HepG2 (cell line): ENCODE data around the gene CDK1. TPM values are rescaled to one million over a fixed set of nuclear protein-coding genes. Genes with fewer than 3 reads are reported as not detected.

Experiments
- ATAC-seq: fragments of 200-7000 bp; cut with Tn5 transposase; 3 replicates; pipeline ENCODE4 v1.9.1; 2020; ENCODE audit warnings: mild to moderate bottlenecking, moderate library complexity
- BruUV-seq: library from RNA; stranded (reverse); fragments of 400-500 nt; replicated peaks from 2 replicates; lab custom pipeline; 2021; lab: Mats Ljungman, UMichigan
- CTCF ChIA-PET: fragments of 300-600 bp; formaldehyde crosslinking; extraction: SDS; loops from one replicate; lab custom pipeline; 2021; ENCODE audit warnings: low total read pairs, inconsistent platforms, low intra/inter-chr PET ratio; lab: Yijun Ruan, JAX
- POLR2A ChIA-PET: fragments of 350-600 bp; sonication (Branson Sonifier 250); formaldehyde crosslinking; loops from one replicate; lab custom pipeline; 2020; ENCODE audit warnings: antibody characterized with exemption, inconsistent platforms; lab: Yijun Ruan, JAX
- DNase-seq: peaks from one replicate; pipeline ENCODE4 v3.0.0-alpha.2; 2015; ENCODE audit warnings: low spot score
- FAIRE-seq: peaks from 3 replicates; lab custom pipeline; 2011; peaks lifted over from hg19 to GRCh38; lab: Jason Lieb, UNC
- H2AFZ ChIP-seq: one replicate; pipeline ENCODE4 v1.6.1; 2011; ENCODE audit warnings: low read length, inconsistent platforms
- H3K27ac ChIP-seq: fragments of 300-600 bp; 3 replicates; pipeline ENCODE4 v1.8.0; 2011; ENCODE audit warnings: mixed run types, mild to moderate bottlenecking, mixed read lengths, low read length, inconsistent platforms; ENCODE audit not compliant: insufficient read depth; ENCODE audit errors: extremely low read length
- H3K27me3 ChIP-seq, 2 experiments: fragments of 200-600 bp in 1 of 2; 2 replicates in 1 of 2; 3 replicates in 1 of 2; pipeline versions ENCODE4 v1.6.0 to v1.8.0; 2011; ENCODE audit warnings: low read length in 2 of 2, mild to moderate bottlenecking in 2 of 2, moderate library complexity in 2 of 2, inconsistent platforms in 1 of 2; ENCODE audit not compliant: insufficient read depth in 2 of 2, control insufficient read depth in 1 of 2
- H3K36me3 ChIP-seq, 2 experiments: fragments of 200-600 bp in 1 of 2; replicated peaks in 1 of 2; 2 replicates in 1 of 2; 3 replicates in 1 of 2; pipeline versions ENCODE4 v1.5.1 to v1.8.0; 2011; ENCODE audit warnings: low read length in 2 of 2, inconsistent platforms in 1 of 2; ENCODE audit not compliant: insufficient read depth in 2 of 2, control insufficient read depth in 1 of 2
- H3K4me1 ChIP-seq: 2 replicates; pipeline ENCODE4 v1.5.1; 2012; ENCODE audit warnings: low read length, inconsistent platforms; ENCODE audit not compliant: insufficient read depth
- H3K4me2 ChIP-seq: 2 replicates; pipeline ENCODE4 v1.6.0; 2011; ENCODE audit warnings: low read depth, low read length, inconsistent platforms
- H3K4me3 ChIP-seq, 3 experiments: fragments of 200-600 bp in 1 of 3; sonication (generic), shearing (Covaris generic) in 1 of 3; replicated peaks in 1 of 3; 2 replicates each; pipeline ENCODE4 v1.5.1; 2011 to 2016; ENCODE audit warnings: low read length in 3 of 3, inconsistent platforms in 2 of 3, low read depth in 2 of 3, mild to moderate bottlenecking in 2 of 3, control low read depth in 1 of 3, mixed read lengths in 1 of 3; ENCODE audit not compliant: insufficient read depth in 1 of 3
- H3K79me2 ChIP-seq: one replicate; pipeline ENCODE4 v1.6.1; 2011; ENCODE audit warnings: low read length, inconsistent platforms; ENCODE audit not compliant: insufficient read depth
- H3K9ac ChIP-seq: 2 replicates; pipeline ENCODE4 v1.6.0; 2011; ENCODE audit warnings: mild to moderate bottlenecking, low read depth, low read length, inconsistent platforms; ENCODE audit not compliant: insufficient read depth
- H3K9me3 ChIP-seq: 2 replicates; pipeline ENCODE4 v1.5.1; 2012; ENCODE audit warnings: mild to moderate bottlenecking, low read length
- H4K20me1 ChIP-seq: 2 replicates; pipeline ENCODE4 v1.6.0; 2011; ENCODE audit warnings: inconsistent platforms, mild to moderate bottlenecking, low read length, moderate library complexity; ENCODE audit not compliant: insufficient read depth
- CREM ChIP-seq, 2 experiments: sonication (generic) in 1 of 2; formaldehyde crosslinking in 1 of 2; IDR thresholded peaks; 2 replicates each; pipeline versions ENCODE4 v1.4.0 to v1.6.1; 2016 to 2020; ENCODE audit warnings: antibody characterized with exemption in 1 of 2, mild to moderate bottlenecking in 1 of 2, missing genetic modification reagents in 1 of 2
- KLF13 ChIP-seq: sonication (generic); formaldehyde crosslinking; IDR thresholded peaks from 2 replicates; pipeline ENCODE4 v1.4.0; 2020; ENCODE audit warnings: mild to moderate bottlenecking, missing genetic modification reagents
- PRDM4 ChIP-seq: sonication (generic); formaldehyde crosslinking; IDR thresholded peaks from 2 replicates; pipeline ENCODE4 v1.9.0; 2021; ENCODE audit warnings: missing genetic modification reagents, borderline replicate concordance
- RAD21 ChIP-seq: fragments of 450-650 bp; formaldehyde crosslinking; IDR thresholded peaks from 2 replicates; pipeline ENCODE4 v1.5.0; 2020; ENCODE audit warnings: mild to moderate bottlenecking
- RXRA ChIP-seq: sonication (generic); formaldehyde crosslinking; IDR thresholded peaks from 2 replicates; pipeline ENCODE4 v1.5.1; 2020; ENCODE audit warnings: missing genetic modification reagents
- SAFB2 ChIP-seq: sonication (generic); formaldehyde crosslinking; IDR thresholded peaks from 2 replicates; pipeline ENCODE4 v1.5.1; 2020; ENCODE audit warnings: missing genetic modification reagents, low read depth, mild to moderate bottlenecking, borderline replicate concordance
- TEAD3 ChIP-seq: optimal IDR thresholded peaks from 2 replicates; pipeline ENCODE3; 2016; ENCODE audit warnings: borderline replicate concordance
- ZNF720 ChIP-seq: sonication (generic); formaldehyde crosslinking; IDR thresholded peaks from 2 replicates; pipeline ENCODE4 v1.4.0; 2020; ENCODE audit warnings: missing genetic modification reagents
- ZNF790 ChIP-seq: sonication (generic); formaldehyde crosslinking; IDR thresholded peaks from 2 replicates; pipeline ENCODE4 v1.8.0; 2022; ENCODE audit warnings: missing genetic modification reagents, mild to moderate bottlenecking, borderline replicate concordance
- WGBS: methylation state at CpG from one replicate; pipeline ENCODE4 v1.1.6; 2017; ENCODE audit warnings: low lambda C conversion rate; 5-methylcytosine and 5-hydroxymethylcytosine counted together
- in situ Hi-C: cut with HindIII; loops from 2 replicates; pipeline ENCODE4 v1.10.0; 2017; ENCODE audit warnings: low pct_unique_long_range_greater_than_20kb; ENCODE audit not compliant: extremely low pct_ligation_motif_present
- intact Hi-C: fragments of 100-400 bp; cut with micrococcal nuclease; formaldehyde crosslinking; loops from one replicate; pipeline ENCODE4 v1.10.0; 2022; ENCODE audit not compliant: unreplicated experiment
- polyA plus RNA-seq, 8 experiments: library from polyadenylated mRNA; depleted of rRNA in 3 of 8; stranded (reverse) in 7 of 8; unstranded in 1 of 8; fragments of >200 nt; fragmentation: Illumina TruSeq in 4 of 8; extraction: Trizol in 4 of 8; gene quantifications; 2 replicates each; pipeline versions ENCODE4 v1.2.1 to v1.2.3, GENCODE V29; 2011 to 2016; ENCODE audit warnings: low read depth in 4 of 8, missing spikeins in 1 of 8, mixed read lengths in 1 of 8; ENCODE audit not compliant: insufficient read depth in 1 of 8
- total RNA-seq, 5 experiments: library from RNA; depleted of rRNA; stranded (reverse); fragments of >200 nt; fragmentation: Illumina TruSeq; extraction: Trizol; gene quantifications; 2 replicates each; pipeline ENCODE4 v1.2.3, GENCODE V29; 2016; ENCODE audit warnings: low read depth in 1 of 5
- TF ChIP-seq, protein P1 (sequence below): sonication (generic); formaldehyde crosslinking; IDR thresholded peaks from 2 replicates; pipeline ENCODE4 v1.5.0; 2020; ENCODE audit warnings: missing genetic modification reagents

The CDK1 gene
- total and polyA plus RNA-seq, 2 of the 13 experiments (the other 11 are each of a cell fraction or from before 2014, with no cell fraction given): 42.6 to 132 TPM

DNA sequence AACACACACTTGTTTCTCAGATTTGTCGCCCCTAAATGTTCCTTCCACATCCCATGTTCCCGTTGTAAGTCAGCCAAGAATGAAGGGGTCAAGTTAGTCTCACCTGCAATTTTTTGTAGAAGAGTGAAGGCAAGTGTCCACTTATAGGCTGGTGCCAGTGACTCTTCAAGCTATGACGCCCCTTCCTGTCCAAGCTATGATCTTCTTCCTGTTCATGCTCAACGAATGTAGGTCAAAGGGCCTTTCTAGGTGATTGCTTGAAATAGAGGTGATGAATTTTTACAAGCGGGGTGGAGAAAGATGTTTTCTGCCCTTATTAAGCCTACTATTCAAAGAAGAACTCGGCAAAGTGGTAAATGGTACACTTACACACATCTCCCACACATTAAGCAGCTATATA, 41.0 kb downstream of the CDK1 start:
- Histone ChIP-seq H3K36me3 (no peaks in the 10 kb centered on the region), H3K4me3 (no peak overlapping the region), H4K20me1 (no peaks in the 10 kb centered on the region), H3K4me2 (no peak overlapping the region), H3K79me2 (no peaks in the 10 kb centered on the region), H3K27ac (no peak overlapping the region), H3K9me3 (no peaks in the 10 kb centered on the region), H2AFZ (no peak overlapping the region), H3K9ac (no peak overlapping the region), H3K4me1 (0 out of 2 replicates have a peak, but pooled peaks cover 6% of the 10 kb centered on the region), H3K27me3 (no peaks in the 10 kb centered on the region)
- intact Hi-C loops: loop anchor here (10.0 kb wide), 1 partner anchor 1016 kb away; no protein-coding TSS in a partner anchor
- TF ChIP-seq RAD21 (CRISPR knock-in tag): no peak
- no peak for TF ChIP-seq ZNF790 (CRISPR knock-in tag)
- no peak for TF ChIP-seq SAFB2 (CRISPR knock-in tag)
- no peak for TF ChIP-seq PRDM4 (CRISPR knock-in tag)
- no peak for TF ChIP-seq ZNF720 (CRISPR knock-in tag)
- no peak for TF ChIP-seq CREM (IDR thresholded peaks at IDR 0.05)
- TF ChIP-seq CREM (CRISPR knock-in tag; IDR thresholded peaks at IDR 0.05): no peak
- TF ChIP-seq, protein P1, sequence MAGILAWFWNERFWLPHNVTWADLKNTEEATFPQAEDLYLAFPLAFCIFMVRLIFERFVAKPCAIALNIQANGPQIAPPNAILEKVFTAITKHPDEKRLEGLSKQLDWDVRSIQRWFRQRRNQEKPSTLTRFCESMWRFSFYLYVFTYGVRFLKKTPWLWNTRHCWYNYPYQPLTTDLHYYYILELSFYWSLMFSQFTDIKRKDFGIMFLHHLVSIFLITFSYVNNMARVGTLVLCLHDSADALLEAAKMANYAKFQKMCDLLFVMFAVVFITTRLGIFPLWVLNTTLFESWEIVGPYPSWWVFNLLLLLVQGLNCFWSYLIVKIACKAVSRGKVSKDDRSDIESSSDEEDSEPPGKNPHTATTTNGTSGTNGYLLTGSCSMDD (CRISPR knock-in tag): no peak
- no peak for TF ChIP-seq KLF13 (CRISPR knock-in tag)
- TF ChIP-seq RXRA (CRISPR knock-in tag): no peak
- TF ChIP-seq TEAD3 (CRISPR knock-in tag): no peak
- no TSS peak for BruUV-seq
- in situ Hi-C loops: loop anchor here (10.0 to 25.0 kb wide), 2 partner anchors 793 to 916 kb away; no protein-coding TSS in a partner anchor
- ATAC-seq (no peak), DNase-seq (no peak), FAIRE-seq (no peak)
- POLR2A ChIA-PET: no interaction called here
- CTCF ChIA-PET: no interaction called here
- WGBS: 65% methylated on average over 6 of the region's 6 CpGs
